ENCODE measurements around the gene RTRAF.

DNA sequence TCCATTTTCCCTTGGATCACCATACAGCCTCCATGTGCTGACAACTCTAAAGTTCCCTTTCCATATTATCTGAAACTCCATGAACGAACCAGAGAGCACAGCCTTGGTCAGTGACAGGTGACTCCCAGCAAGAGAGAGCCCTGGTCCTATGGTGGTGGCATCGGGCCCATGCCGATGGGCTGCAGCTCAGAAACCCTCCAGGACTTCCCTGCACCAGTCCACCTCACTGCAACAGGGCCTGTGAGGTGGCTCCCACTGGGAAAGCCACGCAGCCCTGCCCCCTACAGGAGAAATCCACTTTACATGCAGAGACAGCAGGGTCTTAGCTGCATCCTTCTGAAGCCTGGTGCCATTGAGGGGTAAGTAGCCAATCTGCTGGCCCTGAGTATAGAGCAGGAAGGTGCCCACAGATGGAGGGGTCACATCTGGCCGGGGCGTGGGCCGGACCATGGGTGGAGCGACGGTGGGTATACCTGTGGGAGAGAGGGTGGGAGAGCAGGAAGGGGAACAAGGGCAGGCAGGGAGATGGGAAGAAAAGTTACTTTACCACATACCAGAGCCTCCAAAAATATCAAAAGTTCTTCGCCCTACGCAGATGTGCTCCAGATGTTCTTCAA, 24.7 kb downstream of the RTRAF start:
- TF ChIP-seq ZNF274 (IDR thresholded peaks at IDR 0.05; ENCODE audit: low read depth, low read length) (no peak), JUND (IDR thresholded peaks at IDR 0.05) (no peak), RAD21 (IDR thresholded peaks at IDR 0.05; ENCODE audit: low read depth) (peak; percentile 14; the same call in 1 of the 2 replicates), EZH2 (IDR thresholded peaks at IDR 0.05) (no peak), POLR2A (IDR thresholded peaks at IDR 0.05; ENCODE audit: borderline replicate concordance, extremely low read depth, insufficient read depth, insufficient read length) (no peak), TCF7L2 (IDR thresholded peaks at IDR 0.05; ENCODE audit: borderline replicate concordance, extremely low read depth, insufficient read depth, insufficient read length) (no peak), SIN3A (IDR thresholded peaks at IDR 0.05; ENCODE audit: low read depth) (no peak)
- TF ChIP-seq, protein P1, sequence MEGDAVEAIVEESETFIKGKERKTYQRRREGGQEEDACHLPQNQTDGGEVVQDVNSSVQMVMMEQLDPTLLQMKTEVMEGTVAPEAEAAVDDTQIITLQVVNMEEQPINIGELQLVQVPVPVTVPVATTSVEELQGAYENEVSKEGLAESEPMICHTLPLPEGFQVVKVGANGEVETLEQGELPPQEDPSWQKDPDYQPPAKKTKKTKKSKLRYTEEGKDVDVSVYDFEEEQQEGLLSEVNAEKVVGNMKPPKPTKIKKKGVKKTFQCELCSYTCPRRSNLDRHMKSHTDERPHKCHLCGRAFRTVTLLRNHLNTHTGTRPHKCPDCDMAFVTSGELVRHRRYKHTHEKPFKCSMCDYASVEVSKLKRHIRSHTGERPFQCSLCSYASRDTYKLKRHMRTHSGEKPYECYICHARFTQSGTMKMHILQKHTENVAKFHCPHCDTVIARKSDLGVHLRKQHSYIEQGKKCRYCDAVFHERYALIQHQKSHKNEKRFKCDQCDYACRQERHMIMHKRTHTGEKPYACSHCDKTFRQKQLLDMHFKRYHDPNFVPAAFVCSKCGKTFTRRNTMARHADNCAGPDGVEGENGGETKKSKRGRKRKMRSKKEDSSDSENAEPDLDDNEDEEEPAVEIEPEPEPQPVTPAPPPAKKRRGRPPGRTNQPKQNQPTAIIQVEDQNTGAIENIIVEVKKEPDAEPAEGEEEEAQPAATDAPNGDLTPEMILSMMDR (IDR thresholded peaks at IDR 0.05 in 2 of 3, conservative IDR thresholded peaks at IDR 0.05 in 1 of 3; ENCODE audit: borderline replicate concordance in 1 of 3, insufficient read depth in 1 of 3, low read depth in 2 of 3, low read length in 2 of 3), result peak in 2 of 3 experiments; percentile 50 to 52; a peak in 4 of 6 replicates
- TF ChIP-seq, protein P2, sequence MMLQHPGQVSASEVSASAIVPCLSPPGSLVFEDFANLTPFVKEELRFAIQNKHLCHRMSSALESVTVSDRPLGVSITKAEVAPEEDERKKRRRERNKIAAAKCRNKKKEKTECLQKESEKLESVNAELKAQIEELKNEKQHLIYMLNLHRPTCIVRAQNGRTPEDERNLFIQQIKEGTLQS (IDR thresholded peaks at IDR 0.05), result no peak
- TF ChIP-seq, protein P3, sequence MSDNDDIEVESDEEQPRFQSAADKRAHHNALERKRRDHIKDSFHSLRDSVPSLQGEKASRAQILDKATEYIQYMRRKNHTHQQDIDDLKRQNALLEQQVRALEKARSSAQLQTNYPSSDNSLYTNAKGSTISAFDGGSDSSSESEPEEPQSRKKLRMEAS (IDR thresholded peaks at IDR 0.05), result no peak

All from HCT116 (cell line).